ENCODE results near the gene SYNJ2BP.
"Not testable (repeated sequence)": the region's sequence is repeated elsewhere in the genome, so short reads cannot be mapped to it uniquely, and the experiment has no call there.

SYNJ2BP gene, protein sequence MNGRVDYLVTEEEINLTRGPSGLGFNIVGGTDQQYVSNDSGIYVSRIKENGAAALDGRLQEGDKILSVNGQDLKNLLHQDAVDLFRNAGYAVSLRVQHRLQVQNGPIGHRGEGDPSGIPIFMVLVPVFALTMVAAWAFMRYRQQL

DNA sequence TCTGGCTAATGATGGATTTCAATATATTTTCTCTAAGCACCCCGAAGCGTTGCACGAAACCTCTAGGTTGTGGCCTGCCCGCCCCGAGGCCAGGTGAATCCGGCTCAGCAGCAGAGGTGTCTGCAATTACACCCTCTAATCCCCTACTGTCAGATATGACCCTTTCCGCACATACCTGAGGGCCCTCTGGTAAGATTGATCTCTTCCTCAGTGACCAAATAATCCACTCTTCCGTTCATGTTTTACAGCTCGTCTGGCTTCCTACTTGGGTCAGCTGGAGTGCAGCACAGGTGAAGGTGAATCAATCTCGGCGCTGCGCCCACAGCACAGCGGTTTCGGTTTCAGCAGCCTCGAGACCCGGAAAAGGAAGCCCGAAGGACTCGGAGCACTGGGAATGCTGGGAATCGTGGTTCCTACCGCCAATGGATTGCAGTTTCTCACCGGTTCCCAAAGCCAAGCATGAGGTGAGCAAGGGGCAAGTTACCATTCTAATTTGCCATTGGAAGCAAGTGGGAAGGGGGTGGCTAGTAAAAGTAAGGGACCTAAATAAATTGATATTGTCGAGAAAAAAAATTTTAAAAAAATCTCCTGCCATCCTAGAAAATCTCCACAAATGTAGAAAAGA, at the start of gene SYNJ2BP:
Gene SYNJ2BP, minus strand, starts transcription at position 366 of the 625 bp plus-strand sequence. Its CDS starts 127 bp downstream, at position 239.
- peak; percentile 18 to 31 for DNase-seq (ENCODE audit: low read depth in 2 of 2)

DNA sequence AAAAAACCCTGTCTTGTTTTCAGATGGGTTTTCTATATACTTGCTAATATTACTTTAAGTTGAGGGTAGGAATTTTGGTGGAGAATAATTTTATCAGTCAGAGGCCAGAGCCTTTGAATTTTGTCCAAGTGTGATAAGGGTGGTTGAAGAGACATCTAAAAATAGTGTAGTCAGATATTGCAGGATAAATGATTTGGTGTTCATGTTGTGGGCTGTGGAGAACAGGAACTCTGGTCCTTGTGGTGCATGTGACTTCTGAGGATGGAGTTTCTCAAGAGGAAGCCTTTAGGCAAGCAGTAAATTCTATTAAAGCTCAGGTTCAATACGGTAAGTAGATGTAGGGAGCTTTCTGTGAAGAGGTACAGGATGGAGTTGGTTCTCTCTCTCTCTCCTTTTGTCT, 37.8 kb upstream of the SYNJ2BP start:
- no peak for DNase-seq (ENCODE audit: low read depth in 2 of 2)

DNA sequence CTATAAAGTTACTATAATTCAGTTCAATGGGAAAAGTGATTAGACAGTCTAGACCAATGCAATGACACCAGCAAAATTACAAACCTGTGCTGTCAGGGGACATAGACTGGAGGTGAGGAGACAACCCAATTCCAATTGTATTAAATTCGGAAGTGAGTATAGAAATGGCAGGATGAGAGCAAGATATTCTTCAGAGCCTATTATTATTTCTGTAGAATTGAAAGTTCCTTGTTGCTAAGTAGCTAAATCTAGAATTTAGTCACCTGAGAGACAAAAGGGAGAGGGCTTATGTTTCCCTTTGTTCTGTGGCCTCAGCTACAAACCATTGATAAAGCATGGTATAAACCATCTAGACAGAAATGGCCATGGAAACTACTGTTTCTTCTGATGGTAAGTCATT, 35.0 kb upstream of the SYNJ2BP start, which contains the start of gene ADAM21:
Gene ADAM21, plus strand, starts transcription at position 301 of the 400 bp plus-strand sequence. CDS start 5,326 bp downstream, outside the sequence.
- DNase-seq (ENCODE audit: low read depth in 2 of 2) = no peak

DNA sequence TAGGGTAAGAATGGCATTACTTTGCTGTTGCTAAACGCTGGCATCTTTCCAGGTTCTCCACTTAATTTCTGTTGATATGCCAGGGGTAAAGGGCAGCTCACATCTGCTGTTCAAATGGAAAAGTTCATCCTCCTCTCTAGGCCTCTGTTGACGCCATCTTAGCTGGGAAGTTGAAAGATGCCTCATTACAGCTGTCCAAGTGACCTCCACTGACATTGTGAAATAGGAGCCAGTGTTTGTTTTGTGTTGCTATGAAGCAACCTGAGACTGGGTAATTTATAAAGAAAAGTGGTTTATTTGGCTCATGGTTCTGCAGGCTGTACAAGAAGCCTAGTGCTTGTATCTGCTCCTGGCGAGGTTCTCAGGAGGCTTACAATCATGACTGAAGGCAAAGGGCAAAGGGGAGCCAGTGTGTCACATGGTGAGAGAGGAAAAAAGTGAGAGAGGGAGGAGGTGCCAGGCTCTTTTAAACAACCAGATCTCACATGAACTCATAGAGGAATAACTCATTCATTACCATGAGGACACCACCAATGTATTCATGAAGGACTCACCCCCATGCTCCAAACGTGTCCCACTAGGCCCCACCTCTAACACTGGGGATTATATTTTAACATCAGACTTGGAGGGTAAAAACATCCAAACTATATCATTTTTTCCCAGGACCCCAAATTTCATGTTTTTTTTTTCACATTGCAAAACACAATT, 31.9 kb upstream of the SYNJ2BP start:
- no peak for DNase-seq (ENCODE audit: low read depth in 2 of 2)

DNA sequence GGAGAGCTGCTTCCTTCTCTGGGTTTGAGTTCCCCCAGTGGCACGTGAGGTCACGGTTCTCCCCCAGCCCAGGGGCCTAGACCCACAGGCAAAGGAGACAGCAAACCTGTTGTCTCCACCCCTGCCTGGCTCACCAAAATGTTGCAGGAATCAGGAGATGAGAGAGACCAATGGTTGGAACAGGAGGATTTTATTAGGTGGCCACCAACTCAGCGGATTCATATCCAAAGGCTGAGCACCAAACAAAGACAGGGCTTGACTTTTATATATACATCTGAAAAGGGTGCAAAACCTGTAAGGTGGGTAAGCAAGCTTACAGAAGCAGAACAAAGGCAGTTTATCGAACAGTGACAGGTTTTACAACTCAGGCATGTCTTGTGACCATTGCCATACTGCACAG, 25.9 kb upstream of the SYNJ2BP start:
- no peak for DNase-seq (ENCODE audit: low read depth in 2 of 2)

DNA sequence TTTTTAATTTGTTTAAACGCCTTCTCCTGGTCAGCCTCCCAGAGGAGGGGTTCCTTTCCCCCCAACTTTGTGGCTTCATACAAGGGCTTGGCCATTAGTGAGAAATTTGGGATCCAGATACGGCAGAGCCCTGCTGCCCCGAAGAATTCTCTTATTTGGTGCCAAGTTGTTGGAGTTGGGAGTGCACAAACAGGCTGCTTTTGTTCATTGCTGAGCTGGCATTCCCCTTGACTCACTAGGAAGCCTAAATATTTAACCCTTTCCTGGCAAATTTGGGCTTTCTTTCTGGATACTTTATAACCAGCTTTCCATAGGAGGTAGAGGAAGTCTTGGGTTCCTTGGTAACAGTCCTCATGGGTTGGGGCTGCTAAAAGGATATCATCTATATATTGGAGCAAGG, 24.8 kb upstream of the SYNJ2BP start:
- DNase-seq (ENCODE audit: low read depth in 2 of 2) = no peak

DNA sequence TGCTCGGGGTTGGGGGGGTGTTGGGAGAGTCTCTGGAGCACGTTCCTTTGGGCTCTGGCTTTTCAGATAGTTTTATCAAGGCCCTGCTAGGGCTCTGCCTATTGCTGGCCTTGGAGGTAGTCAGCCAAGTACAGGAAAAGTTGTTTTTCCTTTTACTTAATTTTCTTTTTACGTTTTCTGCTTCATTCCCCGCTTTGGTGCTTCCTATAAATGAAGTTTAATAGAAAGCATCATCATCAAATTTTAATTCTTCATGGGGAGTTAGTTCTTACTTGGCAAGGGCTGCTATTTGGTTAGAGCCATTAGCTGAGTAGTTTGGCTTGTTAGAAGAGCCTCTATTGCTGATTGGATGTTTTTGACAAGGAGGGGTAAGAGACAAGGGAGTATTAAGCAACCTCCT, 20.0 kb upstream of the SYNJ2BP start:
- no peak for DNase-seq (ENCODE audit: low read depth in 2 of 2)

DNA sequence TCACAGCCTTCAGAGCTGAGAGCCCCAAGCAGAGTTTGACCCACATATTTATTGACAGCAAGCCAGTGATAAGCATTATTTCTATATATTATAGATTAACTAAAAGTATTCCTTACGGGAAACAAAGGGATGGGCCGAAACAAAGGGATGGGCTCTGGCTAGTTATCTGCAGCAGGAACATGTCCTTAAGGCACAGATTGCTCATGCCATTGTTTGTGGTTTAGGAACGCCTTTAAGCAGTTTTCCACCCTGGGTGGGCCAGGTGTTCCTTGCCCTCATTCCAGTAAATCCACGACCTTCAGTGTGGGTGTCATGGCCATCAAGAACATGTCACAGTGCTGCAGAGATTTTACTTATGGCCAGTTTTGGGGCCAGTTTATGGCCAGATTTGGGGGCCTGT, 9.7 kb upstream of the SYNJ2BP start:
- DNase-seq (ENCODE audit: low read depth in 2 of 2) = not testable (repeated sequence)

DNA sequence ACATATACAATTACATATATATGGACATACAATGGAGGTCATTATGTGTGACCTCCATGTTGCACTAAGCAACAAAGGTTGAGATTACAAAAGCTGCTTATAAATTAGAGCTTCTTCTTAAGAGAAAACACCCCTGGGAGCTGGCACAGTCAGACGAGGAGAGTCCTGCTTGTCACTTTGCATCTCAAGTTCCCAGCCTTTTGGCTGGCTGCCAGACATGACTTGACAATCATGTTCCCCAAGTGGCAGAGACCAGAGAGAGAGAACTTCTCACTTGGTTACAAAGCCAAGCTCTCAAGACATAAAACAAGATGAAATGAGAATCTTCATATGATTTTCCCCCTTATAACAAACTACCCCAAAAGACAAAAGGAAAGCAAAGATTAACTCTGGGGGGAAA, 8.5 kb upstream of the SYNJ2BP start:
- no peak for DNase-seq (ENCODE audit: low read depth in 2 of 2)

DNA sequence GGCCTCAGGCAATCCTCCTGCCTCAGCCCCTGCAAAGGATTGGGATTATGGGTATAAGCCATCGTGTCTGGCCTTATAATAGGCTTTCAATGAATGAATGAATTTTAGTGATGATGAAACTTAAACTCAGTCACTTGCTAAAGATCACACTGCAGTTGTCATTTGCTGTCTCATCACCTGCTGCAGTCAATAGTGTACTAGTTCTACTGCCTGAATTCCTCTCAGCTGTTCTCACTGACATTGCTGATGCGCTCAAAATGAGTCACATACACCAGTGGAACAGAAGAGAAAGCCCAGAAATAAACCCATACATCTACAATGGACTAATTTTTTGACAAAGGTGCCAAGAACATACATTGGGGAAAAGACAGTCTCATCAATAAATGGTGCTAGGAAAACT, 5.6 kb upstream of the SYNJ2BP start:
- DNase-seq (ENCODE audit: low read depth in 2 of 2) = no peak

DNA sequence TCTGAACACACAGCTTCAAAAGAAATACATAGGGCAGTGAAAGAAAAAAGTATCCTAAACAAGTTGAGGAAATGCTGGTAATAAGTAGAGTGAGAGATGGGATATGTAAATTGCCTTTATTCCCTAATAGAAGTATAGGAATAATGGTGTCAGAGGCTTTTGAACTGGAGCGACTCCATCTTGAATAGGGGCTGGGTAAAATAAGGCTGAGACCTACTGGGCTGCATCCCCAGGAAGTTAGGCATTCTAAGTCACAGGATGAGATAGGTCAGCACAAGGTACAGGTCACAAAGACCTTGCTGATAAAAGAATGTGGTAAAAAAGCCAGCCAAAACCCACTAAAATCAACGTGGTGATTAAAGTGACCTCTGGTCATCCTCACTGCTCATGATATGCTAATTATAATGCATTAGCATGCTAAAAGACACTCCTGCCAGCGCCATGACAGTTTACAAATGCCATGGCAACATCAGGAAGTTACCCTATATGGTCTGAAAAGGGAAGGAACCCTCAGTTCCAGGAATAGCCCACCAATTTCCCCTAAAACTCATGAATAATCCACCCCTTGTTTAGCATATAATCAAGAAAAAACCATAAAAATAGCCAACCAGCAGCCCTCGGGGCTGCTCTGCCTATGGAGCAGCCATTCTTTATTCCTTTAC, 2.5 kb upstream of the SYNJ2BP start:
- not testable (repeated sequence) for DNase-seq (ENCODE audit: low read depth in 2 of 2)

DNA sequence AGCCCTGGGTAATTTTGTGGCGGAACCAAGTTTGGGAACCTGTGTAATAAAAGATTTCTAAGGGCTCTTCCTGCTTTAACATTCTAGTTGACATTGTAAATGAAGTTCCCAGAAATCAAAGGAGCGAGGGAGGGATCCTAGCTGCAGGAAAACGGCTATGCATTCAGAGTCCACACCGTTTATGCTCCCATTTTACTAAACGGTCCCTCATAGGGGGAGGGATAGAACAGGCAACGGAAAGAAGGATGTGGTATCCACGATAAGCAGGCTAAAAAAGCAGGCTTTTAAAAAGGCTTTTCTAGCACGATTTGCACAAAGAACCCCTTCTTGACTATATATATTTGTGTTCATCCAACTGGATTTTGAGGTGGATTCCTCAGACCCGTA, 559 bp downstream of the SYNJ2BP start:
- no peak for DNase-seq (ENCODE audit: low read depth in 2 of 2)

DNA sequence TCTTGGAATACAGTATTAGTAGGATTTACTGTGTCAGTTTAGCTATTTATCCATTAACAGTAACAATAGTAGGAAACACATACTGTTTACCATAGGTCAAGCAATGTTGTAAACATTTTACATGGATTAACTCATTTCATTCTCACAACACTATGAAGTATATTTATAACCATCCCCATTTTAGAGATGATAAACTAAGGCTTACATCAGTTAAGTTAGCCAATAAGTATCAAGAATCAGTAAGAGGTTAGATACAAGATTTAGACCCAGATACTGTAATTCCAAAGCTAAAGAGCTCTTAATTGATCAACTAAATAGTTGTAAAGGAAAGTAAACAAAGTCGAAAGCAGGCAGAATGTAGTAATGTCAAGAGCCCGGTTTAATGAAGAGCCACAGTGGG, 1.1 kb downstream of the SYNJ2BP start:
- DNase-seq (ENCODE audit: low read depth in 2 of 2) = no peak

DNA sequence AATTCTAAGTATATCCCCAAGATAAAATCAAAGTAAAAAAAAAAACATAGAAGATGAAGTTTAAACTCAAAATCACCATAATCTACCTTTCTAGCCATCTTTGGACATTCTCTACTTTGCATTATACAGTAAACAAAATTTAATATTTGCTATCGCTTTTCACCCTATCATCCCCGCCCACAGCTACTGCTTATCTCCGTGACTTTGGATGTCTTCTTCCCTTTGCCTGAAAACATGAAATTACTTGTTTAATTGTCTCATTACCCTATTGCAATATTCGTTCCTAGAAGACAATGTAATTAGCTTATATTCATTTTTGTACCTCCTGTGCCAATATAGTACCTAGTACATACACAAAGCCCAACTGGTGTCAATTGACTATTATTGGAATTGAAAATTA, 9.3 kb downstream of the SYNJ2BP start:
- DNase-seq (ENCODE audit: low read depth in 2 of 2) = no peak

DNA sequence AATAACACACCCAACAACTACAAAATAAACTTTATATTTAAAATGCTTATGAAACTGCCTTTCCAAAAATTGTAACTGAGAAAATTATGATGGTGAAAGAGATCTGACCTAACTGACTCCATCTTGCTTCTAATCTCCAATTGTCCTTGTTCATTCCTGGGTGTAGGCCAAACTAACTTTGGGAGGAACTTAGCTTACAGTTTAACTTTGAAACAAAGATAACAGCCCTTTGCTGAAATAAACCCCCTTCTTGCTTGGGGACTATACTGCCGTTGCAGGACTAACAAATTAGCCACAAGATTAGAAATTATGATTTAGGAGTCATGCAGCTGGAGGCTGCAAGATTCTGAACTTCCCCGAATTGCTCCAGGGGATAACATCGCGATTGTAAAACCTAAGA, 10.7 kb downstream of the SYNJ2BP start:
- DNase-seq (ENCODE audit: low read depth in 2 of 2) = not testable (repeated sequence)

DNA sequence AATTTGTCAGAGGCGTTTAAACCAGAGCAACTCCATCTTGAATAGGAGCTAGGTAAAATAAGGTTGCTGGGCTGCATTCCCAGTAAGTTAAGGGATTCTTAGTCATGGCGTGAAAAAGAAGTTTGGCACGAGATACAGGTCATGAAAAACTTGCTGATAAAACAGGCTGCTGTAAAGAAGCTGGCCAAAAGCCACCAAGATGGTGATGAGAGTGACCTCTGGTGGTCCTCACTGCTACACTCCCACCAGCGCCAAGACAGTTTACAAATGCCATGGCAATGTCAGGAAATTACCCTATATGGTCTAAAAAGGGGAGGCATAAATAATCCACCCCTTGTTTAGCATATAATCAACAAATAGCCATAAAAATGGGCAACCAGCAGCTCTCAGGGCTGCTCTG, 13.6 kb downstream of the SYNJ2BP start:
- not testable (repeated sequence) for DNase-seq (ENCODE audit: low read depth in 2 of 2)

DNA sequence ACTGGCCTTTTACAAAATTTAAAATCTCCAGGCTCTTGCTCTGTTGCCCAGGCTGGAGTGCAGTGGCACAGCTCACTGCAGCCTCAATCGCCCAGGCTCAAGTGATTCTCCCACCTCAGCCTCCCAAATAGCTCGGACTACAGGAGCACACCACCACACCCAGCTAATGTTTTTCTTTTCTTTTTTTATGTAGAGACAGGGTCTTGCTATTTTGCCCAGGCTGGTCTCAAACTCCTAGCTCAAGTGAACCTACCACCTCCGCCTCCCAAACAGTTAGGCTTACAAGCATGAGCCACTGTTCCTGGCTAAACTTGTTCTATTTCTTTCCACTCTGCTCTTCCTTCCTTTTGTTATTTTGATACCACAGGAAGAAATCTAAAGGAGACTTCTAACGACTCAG, 15.2 kb downstream of the SYNJ2BP start:
- DNase-seq (ENCODE audit: low read depth in 2 of 2) = no peak

DNA sequence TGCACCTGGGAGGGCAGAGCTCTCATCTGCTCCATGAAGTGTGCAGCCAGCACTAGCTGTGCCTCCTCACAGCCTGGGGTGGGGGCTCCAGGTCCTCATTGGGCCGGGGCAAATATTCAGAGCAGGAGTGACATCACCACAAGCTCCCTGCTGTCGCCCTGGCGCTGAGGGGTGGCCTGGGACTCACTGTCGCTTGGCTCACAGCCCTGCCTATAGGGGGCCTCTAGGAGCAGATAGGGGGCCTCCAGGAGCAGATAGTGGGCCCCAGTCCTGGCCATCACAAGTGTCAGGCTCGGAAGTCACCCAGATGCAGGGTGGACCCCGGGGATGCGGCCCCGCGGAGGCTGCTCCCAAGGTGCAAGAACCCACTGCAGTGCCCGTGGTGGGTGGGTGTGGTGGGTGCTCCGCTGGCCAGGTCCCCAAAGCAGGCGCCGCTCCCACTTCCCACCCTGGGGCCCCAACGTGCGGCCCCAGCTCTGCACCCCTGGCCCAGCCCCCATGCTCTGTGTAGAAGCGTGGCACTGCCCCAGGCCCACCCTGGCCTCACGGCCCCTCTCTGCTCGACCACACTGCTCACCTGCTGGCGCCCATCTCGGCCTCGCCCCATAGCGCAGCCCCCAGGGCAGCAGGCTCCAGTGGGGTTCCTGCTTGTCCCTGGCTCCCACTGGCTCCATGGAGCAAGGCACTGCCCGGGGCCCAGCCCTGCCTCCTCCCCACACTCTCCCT, 18.0 kb downstream of the SYNJ2BP start:
- no peak for DNase-seq (ENCODE audit: low read depth in 2 of 2)

DNA sequence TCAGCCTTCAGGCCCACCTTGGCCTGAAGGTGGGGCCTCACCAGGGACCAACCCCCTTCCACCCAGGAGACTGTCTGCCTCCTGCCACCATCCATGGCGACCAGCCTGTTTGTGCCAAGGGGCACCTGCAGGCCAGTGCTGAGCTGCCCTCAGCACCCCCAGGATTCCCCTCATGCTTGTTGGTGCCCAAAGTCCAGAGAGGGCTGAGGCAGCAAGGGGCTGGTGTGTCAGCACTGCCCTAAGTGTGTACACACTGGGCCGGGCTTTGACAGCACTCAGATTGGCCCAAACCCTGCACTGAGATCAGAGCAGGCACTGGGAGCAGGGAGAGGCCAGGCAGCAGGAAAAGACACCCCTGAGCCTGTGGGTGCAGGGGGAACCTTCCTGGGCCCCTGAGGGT, 18.6 kb downstream of the SYNJ2BP start:
- DNase-seq (ENCODE audit: low read depth in 2 of 2) = no peak

DNA sequence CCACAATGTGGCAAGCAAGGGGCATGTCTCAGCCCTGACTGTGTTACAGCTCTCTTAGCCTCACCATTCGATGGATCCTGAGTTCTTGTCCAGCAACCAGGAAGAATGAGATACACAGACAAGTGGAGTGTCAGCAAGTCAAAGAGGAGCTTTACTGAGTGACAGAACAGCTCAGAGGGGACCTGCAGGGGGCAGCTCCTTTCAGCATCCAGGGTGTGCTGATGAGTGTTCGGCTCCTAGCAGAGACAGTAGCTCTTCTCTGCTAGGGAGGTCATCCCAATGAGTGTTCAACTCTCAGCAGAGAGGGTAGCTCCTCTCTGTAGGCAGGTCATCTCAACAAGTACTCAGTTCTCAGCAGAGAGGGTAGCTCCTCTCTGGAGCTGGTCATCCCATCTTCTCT, 19.1 kb downstream of the SYNJ2BP start:
- no peak for DNase-seq (ENCODE audit: low read depth in 2 of 2)

DNA sequence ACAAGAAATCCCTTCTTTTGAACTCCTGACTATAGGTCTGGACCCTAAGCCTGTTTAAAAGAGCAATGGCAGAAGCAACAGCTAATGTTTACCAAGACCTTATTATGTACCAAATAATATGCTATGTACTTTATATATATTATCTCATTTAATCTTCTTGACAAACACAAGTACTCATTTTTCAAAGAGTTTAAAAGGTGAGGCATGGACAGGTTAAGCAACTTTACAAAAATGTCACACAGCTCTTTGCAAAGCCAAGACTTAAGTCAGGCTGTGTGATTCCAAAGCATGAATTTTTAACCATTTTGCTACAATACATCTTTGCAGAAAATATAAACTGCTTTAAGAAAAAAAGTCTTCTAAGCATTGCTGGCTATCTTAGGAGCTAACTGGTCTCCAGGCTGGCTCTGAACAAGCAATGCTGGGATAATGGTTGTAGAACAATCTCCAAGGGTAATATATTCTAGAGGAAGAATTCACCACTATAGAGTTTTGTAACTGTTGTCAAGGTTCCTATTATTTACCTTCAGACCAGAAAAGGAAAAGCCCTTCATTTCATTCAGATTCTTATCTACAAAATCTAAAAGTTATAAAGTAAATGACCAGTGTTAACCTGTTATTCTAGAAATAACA, 22.1 kb downstream of the SYNJ2BP start:
- no peak for DNase-seq (ENCODE audit: low read depth in 2 of 2)

DNA sequence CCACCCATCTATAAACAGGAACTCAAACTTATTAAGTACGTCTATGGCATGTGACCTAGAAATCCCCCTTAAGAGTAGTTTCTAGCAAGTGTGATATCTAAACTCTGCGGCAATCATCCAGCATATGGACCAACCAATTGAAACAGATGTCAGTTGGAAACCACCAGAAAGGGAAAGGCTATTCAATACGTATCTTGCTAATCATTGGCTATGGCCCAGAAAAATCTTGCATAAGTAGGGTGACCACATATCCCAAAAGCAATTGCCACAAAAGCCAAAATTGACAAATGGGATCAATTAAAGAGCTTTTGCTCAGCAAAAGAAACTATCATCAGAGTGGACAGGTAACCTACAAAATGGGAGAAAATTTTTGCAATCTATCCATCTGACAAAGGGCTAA, 24.2 kb downstream of the SYNJ2BP start:
- no peak for DNase-seq (ENCODE audit: low read depth in 2 of 2)
